Activated CD4-positive, alpha-beta memory T cell treated with anti-CD3 and anti-CD28 coated beads for 36 hours (primary cell): ENCODE data around the gene PPFIA4. TPM values are rescaled to one million over a fixed set of nuclear protein-coding genes. Genes with fewer than 3 reads are reported as not detected.

ENCODE experiments used
- CTCF ChIA-PET: fragments of 350-600 bp; sonication (Branson Sonifier 250); formaldehyde crosslinking; loops from one replicate; lab custom pipeline; 2021; ENCODE audit warnings: antibody characterized with exemption, inconsistent platforms; lab: Charles Lee
- POLR2A ChIA-PET: fragments of 350-600 bp; sonication (Branson Sonifier 250); formaldehyde crosslinking; loops from one replicate; lab custom pipeline; 2021; ENCODE audit warnings: antibody characterized with exemption; lab: Charles Lee
- DNase-seq: peaks from one replicate; pipeline ENCODE4 v3.0.0-alpha.2; 2020
- H3K27ac Mint-ChIP-seq: one replicate; pipeline ENCODE4 v1.8.0; 2021; ENCODE audit warnings: mixed read lengths
- H3K27me3 Mint-ChIP-seq: one replicate; pipeline ENCODE4 v1.8.0; 2021; ENCODE audit warnings: mixed read lengths
- H3K36me3 Mint-ChIP-seq: one replicate; pipeline ENCODE4 v1.8.0; 2021; ENCODE audit warnings: mixed read lengths
- H3K4me1 Mint-ChIP-seq: one replicate; pipeline ENCODE4 v1.8.0; 2021; ENCODE audit warnings: low read depth, mixed read lengths
- H3K4me3 Mint-ChIP-seq: one replicate; pipeline ENCODE4 v1.8.0; 2021; ENCODE audit warnings: mild to moderate bottlenecking, mixed read lengths
- H3K9me3 Mint-ChIP-seq: one replicate; pipeline ENCODE4 v1.8.0; 2021; ENCODE audit warnings: mixed read lengths
- intact Hi-C: fragments of 100-400 bp; cut with micrococcal nuclease; formaldehyde crosslinking; loops from one replicate; pipeline ENCODE4 v1.15.1; 2023
- total RNA-seq, 2 experiments: library from RNA; stranded (reverse); gene quantifications; one replicate each; pipeline ENCODE4 v1.2.3, GENCODE V29; 2021

The PPFIA4 gene
- total RNA-seq, 2 experiments from 2014 or later, result 16.7 to 21.4 TPM

GRCh38 chr1:203099805-203100515 lies 73.7 kb downstream of the PPFIA4 start:
- H3K4me3 Mint-ChIP-seq, result no peak overlapping the region
- peaks cover 21% of the 10 kb centered on the region for H3K27me3 Mint-ChIP-seq
- POLR2A ChIA-PET, result no interaction called here
- intact Hi-C loops, result no loop called here
- H3K4me1 Mint-ChIP-seq, result no peaks in the 10 kb centered on the region
- peaks cover 12% of the 10 kb centered on the region for H3K9me3 Mint-ChIP-seq
- no peak for DNase-seq
- CTCF ChIA-PET, result interaction anchor here (1.6 kb wide), 1 partner anchor 116 kb away, joined by 4 read pairs; no protein-coding TSS in a partner anchor
- no peak overlapping the region for H3K27ac Mint-ChIP-seq
- H3K36me3 Mint-ChIP-seq, result no peaks in the 10 kb centered on the region

- ChIA-PET CTCF (interaction anchor here (1.6 kb wide), 1 partner anchor 116 kb away, joined by 4 read pairs; no protein-coding TSS in a partner anchor), POLR2A (no interaction called here)
Observed at GRCh38 chr1:203100516-203100869, 74.2 kb downstream of the PPFIA4 start.

GRCh38 chr1:203101813-203102634 lies 75.7 kb downstream of the PPFIA4 start:
- no peak for DNase-seq
- ChIA-PET CTCF (interaction anchor here (0.7 kb wide), 1 partner anchor 150 kb away, joined by 3 read pairs; no protein-coding TSS in a partner anchor), POLR2A (no interaction called here)
- Mint-ChIP-seq H3K27me3 (peaks cover 16% of the 10 kb centered on the region), H3K36me3 (no peaks in the 10 kb centered on the region), H3K9me3 (no peaks in the 10 kb centered on the region), H3K4me1 (no peaks in the 10 kb centered on the region), H3K27ac (no peak overlapping the region), H3K4me3 (no peak overlapping the region)
- intact Hi-C loops, result no loop called here

More at GRCh38 chr1:203100516-203100869, 74.2 kb downstream of the PPFIA4 start:
- H3K4me1 Mint-ChIP-seq, result no peaks in the 10 kb centered on the region
- H3K36me3 Mint-ChIP-seq, result no peaks in the 10 kb centered on the region
- intact Hi-C loops, result no loop called here
- H3K4me3 Mint-ChIP-seq, result no peak overlapping the region
- peaks cover 7% of the 10 kb centered on the region for H3K9me3 Mint-ChIP-seq
- H3K27ac Mint-ChIP-seq, result no peak overlapping the region
- H3K27me3 Mint-ChIP-seq, result peaks cover 18% of the 10 kb centered on the region
- DNase-seq, result no peak

- H3K9me3 Mint-ChIP-seq, result no peaks in the 10 kb centered on the region
- no peak for DNase-seq
Observed at GRCh38 chr1:203103216-203103615, 76.9 kb downstream of the PPFIA4 start.

GRCh38 chr1:203103829-203104495 lies 77.7 kb downstream of the PPFIA4 start:
- H3K4me1 Mint-ChIP-seq, result no peaks in the 10 kb centered on the region
- CTCF ChIA-PET, result interaction anchor here (0.7 kb wide), 1 partner anchor 112 kb away, joined by 3 read pairs; no protein-coding TSS in a partner anchor

More at GRCh38 chr1:203103216-203103615, 76.9 kb downstream of the PPFIA4 start:
- H3K36me3 Mint-ChIP-seq, result no peaks in the 10 kb centered on the region
- intact Hi-C loops, result no loop called here
- no peaks in the 10 kb centered on the region for H3K4me1 Mint-ChIP-seq
- POLR2A ChIA-PET, result no interaction called here
- no peak overlapping the region for H3K27ac Mint-ChIP-seq
- H3K27me3 Mint-ChIP-seq, result peaks cover 21% of the 10 kb centered on the region
- CTCF ChIA-PET, result no interaction called here
- H3K4me3 Mint-ChIP-seq, result no peak overlapping the region

GRCh38 chr1:203104789-203105390 lies 78.6 kb downstream of the PPFIA4 start:
- no peaks in the 10 kb centered on the region for H3K36me3 Mint-ChIP-seq
- POLR2A ChIA-PET, result no interaction called here
- no peak overlapping the region for H3K27ac Mint-ChIP-seq
- no peaks in the 10 kb centered on the region for H3K4me1 Mint-ChIP-seq
- DNase-seq, result no peak
- H3K9me3 Mint-ChIP-seq, result no peaks in the 10 kb centered on the region
- intact Hi-C loops, result no loop called here
- H3K4me3 Mint-ChIP-seq, result no peak overlapping the region
- CTCF ChIA-PET, result no interaction called here
- peaks cover 24% of the 10 kb centered on the region for H3K27me3 Mint-ChIP-seq

More at GRCh38 chr1:203103829-203104495, 77.7 kb downstream of the PPFIA4 start:
- no peak overlapping the region for H3K4me3 Mint-ChIP-seq
- peaks cover 24% of the 10 kb centered on the region for H3K27me3 Mint-ChIP-seq
- no peaks in the 10 kb centered on the region for H3K36me3 Mint-ChIP-seq
- H3K27ac Mint-ChIP-seq, result no peak overlapping the region
- DNase-seq, result no peak
- POLR2A ChIA-PET, result no interaction called here
- intact Hi-C loops, result no loop called here
- no peaks in the 10 kb centered on the region for H3K9me3 Mint-ChIP-seq

GRCh38 chr1:203112475-203112874 lies 86.2 kb downstream of the PPFIA4 start:
- ChIA-PET CTCF (interaction anchor here (1.7 kb wide), 1 partner anchor 103 kb away, joined by 3 read pairs; no protein-coding TSS in a partner anchor), POLR2A (no interaction called here)
- H3K4me3 Mint-ChIP-seq, result no peak overlapping the region
- no peak overlapping the region for H3K27ac Mint-ChIP-seq
- H3K9me3 Mint-ChIP-seq, result no peaks in the 10 kb centered on the region
- no peak for DNase-seq
- peaks cover 18% of the 10 kb centered on the region for H3K27me3 Mint-ChIP-seq
- H3K4me1 Mint-ChIP-seq, result no peaks in the 10 kb centered on the region
- intact Hi-C loops, result no loop called here
- no peaks in the 10 kb centered on the region for H3K36me3 Mint-ChIP-seq

GRCh38 chr1:203113308-203113707 lies 87.0 kb downstream of the PPFIA4 start:
- H3K4me3 Mint-ChIP-seq, result no peak overlapping the region
- CTCF ChIA-PET, result interaction anchor here (1.7 kb wide), 1 partner anchor 102 kb away, joined by 3 read pairs; no protein-coding TSS in a partner anchor
- no peak overlapping the region for H3K27ac Mint-ChIP-seq

GRCh38 chr1:203114202-203114601 lies 87.9 kb downstream of the PPFIA4 start:
- CTCF ChIA-PET, result interaction anchor here (1.7 kb wide), 1 partner anchor 101 kb away, joined by 3 read pairs; no protein-coding TSS in a partner anchor
- no peak overlapping the region for H3K4me3 Mint-ChIP-seq
- POLR2A ChIA-PET, result no interaction called here
- DNase-seq, result no peak
- no peak overlapping the region for H3K27ac Mint-ChIP-seq
- H3K36me3 Mint-ChIP-seq, result no peaks in the 10 kb centered on the region
- H3K27me3 Mint-ChIP-seq, result peaks cover 19% of the 10 kb centered on the region
- no peaks in the 10 kb centered on the region for H3K9me3 Mint-ChIP-seq
- no peaks in the 10 kb centered on the region for H3K4me1 Mint-ChIP-seq
- intact Hi-C loops, result no loop called here

More at GRCh38 chr1:203113308-203113707, 87.0 kb downstream of the PPFIA4 start:
- no peak for DNase-seq
- intact Hi-C loops, result no loop called here
- no peaks in the 10 kb centered on the region for H3K36me3 Mint-ChIP-seq
- POLR2A ChIA-PET, result no interaction called here
- peaks cover 18% of the 10 kb centered on the region for H3K27me3 Mint-ChIP-seq
- no peaks in the 10 kb centered on the region for H3K9me3 Mint-ChIP-seq
- no peaks in the 10 kb centered on the region for H3K4me1 Mint-ChIP-seq

- ChIA-PET POLR2A (no interaction called here), CTCF (interaction anchor here (2.5 kb wide), 1 partner anchor 56 kb away, joined by 18 read pairs; no protein-coding TSS in a partner anchor)
- intact Hi-C loops, result loop anchor here (5.0 kb wide), 1 partner anchor 56 kb away; no protein-coding TSS in a partner anchor
- no peak for DNase-seq
- H3K4me1 Mint-ChIP-seq, result no peaks in the 10 kb centered on the region
- H3K27ac Mint-ChIP-seq, result no peak overlapping the region
- H3K9me3 Mint-ChIP-seq, result no peaks in the 10 kb centered on the region
- H3K27me3 Mint-ChIP-seq, result peaks cover 28% of the 10 kb centered on the region
- H3K36me3 Mint-ChIP-seq, result no peaks in the 10 kb centered on the region
- H3K4me3 Mint-ChIP-seq, result no peak overlapping the region
Observed at GRCh38 chr1:203116091-203116820, 90.0 kb downstream of the PPFIA4 start.
